GM19463 (cell line): Measurements from ENCODE around the gene CHCHD6.
A peak's percentile ranks its signal among the peaks of the same experiment; 100 is the strongest.

Experiments used
- ATAC-seq: cut with Tn5 transposase; IDR thresholded peaks from one replicate; pipeline ENCODE4 v1.9.1; 2021; ENCODE audit warnings: mild to moderate bottlenecking, moderate library complexity; ENCODE audit not compliant: unreplicated experiment

The CHCHD6 gene, protein sequence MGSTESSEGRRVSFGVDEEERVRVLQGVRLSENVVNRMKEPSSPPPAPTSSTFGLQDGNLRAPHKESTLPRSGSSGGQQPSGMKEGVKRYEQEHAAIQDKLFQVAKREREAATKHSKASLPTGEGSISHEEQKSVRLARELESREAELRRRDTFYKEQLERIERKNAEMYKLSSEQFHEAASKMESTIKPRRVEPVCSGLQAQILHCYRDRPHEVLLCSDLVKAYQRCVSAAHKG

DNA sequence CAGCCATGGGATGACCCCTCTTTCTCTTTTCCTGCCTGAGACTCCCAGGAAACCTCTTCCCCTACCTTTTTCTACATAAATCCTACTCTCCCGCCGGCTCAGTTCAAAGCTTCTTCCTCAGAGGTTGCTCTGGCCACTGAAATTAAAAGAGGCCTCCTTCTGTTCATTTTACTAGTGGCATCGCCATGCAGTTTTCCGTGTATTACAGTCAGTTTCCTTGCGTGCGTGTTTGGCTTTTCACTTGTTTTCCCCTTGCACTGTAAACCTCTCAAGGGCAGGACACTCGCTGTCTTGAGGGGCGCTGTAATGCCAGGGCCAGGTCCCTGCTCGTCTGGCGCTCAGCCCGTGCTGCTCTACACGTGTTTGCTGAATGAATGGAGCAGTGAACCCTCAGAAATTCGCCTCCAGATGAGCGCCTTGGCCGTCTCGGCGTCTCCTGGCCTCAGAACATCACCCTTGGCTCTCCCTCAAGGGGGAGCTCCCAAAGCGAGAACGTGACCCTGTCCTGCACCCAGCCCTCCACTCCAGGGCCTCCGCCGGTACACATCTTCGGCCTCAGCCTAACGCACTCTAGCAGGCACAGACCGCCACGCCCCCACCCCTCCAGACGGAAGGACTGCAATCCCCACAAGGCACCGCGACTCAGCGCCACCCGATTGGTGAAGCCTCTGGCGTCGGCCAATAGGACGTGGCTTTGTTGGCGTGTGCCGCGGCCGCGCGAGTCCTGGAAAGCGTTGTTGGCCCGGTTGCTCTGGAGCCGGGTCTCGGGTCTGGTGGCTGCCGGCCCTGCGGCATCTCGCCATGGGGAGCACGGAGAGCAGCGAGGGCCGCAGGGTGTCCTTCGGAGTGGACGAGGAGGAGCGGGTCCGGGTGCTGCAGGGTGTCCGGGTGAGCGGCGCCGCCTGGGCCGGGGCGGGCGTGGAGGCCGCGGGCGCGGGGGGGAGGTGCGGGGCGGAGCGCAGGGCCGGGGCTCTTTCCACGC is at the start of gene CHCHD6:
TSS of gene CHCHD6 (plus strand) at position 729 of the 982 bp plus-strand sequence. CDS start at position 802, 73 bp downstream.
- peak; percentile 98 for ATAC-seq

DNA sequence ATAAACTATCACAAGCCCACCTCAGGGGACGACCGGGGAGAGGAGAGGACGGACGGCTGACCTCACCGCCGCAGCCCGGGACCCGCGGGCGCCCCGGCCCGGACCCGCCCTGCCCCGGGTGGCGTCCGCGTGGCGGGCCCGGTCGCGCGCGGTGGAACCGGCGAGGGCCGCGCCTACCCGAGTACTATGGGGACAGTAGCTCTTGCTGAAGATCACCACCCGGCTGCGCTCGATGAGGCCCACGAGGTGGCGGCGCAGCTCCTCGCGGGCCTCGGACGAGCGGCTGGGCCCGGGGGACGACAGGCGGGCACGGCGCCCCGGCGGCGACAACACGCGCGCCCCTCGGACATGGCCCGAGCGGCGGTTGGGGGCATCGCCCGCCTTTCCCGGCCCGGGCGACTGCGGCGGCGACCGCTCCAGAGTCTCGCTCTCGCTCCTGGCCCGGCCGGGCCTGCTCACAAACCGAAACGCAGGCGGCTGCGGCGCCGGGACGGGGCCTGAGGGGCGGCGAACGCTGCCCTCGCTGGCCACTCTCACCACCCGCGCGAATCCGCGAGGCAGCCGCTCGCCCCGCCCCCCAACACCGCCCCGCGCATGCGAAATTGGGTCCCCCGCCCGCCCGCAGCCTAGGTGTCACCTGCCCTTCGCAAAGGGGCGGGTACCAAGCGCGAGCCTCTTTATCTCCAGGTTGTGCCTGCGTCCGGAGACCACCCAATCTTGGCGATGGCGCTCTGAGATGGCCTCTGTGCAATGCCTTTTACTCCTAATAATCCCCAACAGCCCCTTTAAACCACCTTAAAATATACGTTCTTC is 49.3 kb upstream of the CHCHD6 start, which contains the start of gene TXNRD3:
TSS of gene TXNRD3 (minus strand) at position 554 of the 813 bp plus-strand sequence.
- no peak for ATAC-seq

DNA sequence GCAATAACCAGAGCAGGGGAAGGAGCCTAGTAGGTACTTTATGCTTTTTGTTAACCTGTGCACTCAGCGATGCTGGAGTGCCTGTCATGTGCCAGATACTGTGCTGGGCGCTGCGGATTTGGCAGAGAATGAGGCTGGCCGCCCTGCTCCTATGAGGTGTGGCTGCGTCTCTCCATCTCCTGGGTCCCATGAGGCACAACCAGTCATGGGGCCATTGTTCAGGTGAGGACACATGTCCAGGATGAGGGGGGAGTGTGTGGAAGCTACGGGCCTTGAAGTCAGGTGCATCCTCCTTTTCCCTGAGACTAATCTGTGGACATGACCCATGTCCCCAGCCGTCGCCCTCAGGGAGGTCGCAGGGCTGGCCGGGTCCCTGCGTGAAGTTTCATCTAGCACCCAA is 48.2 kb upstream of the CHCHD6 start:
- no peak for ATAC-seq

DNA sequence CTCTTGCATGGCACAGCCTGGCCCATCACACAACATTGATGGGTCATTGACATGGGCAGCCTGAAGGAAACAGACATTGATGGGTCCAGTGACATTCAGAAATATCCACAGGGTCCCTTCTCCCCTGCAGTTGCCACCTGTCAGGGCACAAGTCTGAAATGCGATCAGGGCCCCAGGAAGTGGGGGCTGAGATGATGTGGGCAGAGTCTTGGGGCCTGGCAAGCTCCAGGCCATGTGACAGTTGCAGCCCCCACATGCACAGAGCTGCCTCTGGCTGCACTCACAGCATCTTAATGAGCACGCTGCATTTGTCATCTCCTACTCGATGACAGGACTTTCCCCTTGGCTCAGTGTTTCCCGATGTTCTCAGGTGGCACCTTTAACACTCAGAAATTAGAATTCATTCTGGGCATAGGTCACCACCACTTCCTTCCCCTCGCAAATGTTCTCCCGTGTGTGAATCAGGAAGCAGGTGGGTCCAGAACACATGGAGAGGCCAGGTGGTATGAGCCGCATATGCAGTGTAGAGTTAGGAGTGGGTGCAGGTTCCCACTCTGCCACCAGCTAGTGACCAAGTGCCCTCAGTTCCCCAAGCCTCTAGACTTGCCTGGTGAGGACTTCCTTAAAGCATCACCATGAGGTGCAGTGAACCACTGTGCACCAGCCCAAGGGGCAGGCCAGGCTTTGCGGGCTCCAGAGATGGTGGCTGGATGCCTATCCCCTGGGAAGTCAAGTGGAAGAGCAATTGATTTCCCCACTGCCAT is 47.5 kb upstream of the CHCHD6 start:
- ATAC-seq, result no peak

DNA sequence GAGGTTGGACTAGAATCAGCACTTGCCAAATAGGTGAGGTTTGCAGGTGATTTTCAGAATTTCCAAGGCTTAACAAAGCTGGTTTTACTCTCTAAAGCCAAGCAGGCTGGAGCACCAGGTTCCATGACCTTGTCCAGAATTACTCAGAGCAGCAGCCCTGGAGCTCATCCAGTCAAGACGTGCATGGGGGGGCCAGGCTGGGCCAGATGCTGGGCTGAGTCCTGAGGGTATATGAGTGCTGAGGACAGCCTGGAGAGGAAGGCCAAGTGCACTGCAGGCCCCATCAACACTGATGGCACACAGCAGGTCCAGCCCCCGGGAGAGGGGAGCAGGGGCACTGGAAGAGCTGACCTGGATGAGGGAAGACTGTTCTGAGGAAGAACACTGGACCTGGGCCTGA is 46.1 kb upstream of the CHCHD6 start:
- ATAC-seq, result no peak

DNA sequence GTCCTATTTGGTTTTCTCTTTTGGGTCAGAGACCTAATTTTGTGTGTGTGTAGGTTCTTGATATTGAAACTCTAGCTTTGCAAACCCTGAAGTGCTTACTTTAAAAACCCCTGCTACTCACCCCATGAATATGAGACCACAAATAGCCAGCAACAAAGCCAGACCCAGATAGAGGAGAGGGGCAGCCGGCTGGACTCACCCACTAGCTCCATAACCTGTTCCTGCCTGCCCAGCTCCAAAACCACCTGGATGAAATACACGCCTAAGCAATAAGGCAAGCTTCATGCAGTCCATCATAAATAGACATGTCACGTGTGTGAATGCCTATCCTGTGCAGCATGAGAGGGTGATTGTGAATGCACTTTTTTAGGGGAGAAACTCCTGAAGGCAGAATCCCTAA is 45.5 kb upstream of the CHCHD6 start:
- ATAC-seq, result no peak

DNA sequence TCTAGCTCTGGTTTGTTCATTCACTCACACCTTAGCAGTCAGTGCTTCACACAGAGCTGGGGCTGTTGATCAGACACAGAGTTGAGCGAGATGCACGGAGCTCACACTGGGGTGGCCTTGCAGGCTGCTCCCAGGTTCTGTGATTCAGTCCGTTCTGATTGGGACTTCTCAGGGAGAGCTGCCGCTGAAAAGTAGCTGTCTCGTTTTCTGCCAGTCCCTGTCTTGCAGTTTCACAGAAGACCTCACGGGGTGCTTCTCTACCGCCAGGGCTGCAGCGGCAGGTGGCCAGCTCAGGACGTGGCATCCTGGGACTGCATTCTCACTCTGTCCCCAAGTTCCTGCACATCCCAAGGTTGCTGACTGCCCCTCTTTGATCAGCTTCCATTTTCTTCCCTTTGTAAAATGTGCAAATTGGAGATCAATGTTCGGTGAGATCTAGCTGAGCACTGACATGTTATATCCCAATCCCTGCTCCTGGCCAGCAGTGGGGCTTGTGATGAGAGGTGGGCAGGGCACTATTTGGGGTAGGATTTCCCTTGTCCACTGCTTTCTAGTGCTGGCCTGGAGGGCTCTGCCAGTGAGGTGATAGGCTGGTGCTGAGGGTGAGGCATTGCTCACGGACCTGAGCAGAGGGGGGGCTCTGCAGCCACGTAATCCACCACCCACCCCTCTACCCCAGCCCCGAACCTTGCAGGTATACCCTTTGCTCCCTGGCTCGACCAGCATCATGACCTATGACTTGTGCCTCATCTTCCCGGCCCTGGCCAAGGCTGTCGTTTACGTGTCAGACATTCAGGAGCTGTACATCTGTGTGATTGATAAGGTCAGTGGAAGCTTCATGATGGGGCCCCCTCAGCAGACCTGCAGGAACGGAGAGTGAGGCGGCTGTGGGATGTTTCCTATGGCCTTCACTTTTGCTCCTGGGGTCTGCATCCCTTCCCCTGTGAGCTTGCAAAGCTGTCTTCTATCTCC is 43.8 kb upstream of the CHCHD6 start:
- no peak for ATAC-seq

DNA sequence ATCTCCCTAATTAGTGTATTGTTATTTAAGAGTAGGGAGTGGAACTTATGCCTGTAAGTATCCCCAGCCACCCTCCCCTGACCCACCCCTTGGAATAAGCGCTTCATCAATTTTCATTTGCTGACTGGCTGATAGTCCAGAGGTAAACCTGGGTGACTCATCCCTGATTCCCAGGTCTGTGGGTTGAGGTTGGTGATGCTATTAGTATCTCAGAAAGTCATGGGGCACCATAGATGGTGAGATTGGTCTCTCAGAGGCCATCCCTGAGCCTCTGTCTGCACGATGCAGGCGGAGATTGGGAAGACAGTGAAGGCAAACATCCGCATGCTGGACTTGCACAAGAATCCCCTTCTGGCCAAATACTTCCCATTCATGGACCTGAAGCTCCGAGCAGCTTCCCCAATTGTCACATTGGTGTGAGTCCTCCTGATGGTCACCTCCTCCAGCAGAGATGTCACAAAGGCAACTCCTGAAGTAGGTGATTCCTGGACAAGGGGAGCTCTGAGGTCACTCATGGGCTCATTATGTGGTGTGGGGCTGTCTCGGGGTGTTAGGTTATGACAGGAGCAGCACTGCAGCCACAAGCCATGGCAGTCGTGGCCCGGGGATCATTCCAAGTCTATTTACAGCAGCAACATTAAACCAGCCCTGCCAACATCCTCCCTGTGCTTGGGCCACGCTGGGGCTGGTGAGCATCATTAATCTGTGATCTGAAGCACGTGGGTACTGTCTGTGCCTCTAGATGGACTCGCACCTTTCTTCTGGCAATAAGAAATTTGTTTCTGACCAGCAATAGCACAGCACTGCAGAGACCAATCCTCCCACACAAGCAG is 42.3 kb upstream of the CHCHD6 start:
- ATAC-seq, result no peak

DNA sequence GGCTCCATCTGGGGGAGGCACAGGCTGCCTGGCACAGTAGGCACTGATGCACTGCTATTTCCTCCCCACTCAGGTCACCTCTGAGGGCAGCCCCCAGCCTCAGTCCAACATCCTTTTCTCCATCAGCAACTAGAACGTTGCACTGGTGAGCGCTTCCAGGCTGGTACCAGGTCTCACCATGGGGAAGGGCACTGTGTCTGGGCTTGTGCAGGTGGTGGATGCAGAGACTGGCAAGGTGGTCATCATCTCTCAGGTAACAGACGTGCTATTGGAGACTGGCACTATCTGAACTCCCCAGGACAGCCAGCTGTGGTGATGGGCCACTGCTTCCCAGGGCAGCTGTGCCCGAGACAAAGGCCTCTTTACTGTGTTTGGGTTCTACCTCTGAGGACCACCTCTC is 40.8 kb upstream of the CHCHD6 start:
- ATAC-seq, result no peak

DNA sequence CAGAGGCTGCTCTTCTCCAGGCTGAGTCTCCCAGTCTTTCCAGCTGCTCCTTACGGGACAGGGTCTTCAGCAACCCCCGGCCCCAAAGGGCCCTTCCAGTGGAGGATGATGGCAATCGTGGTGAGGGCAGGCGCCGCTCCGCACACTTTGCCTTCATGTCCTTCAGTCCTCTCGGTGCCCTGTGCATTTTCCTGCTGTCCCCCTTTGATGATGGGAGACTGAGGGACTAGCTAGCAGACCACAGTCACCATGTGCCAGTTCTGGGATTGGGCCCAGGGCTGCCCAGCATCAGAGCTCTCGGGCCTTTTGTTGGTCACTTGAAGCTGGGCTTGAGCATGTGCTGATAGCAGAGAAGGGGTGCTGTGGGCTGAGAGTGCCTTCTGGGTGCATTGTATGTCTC is 40.3 kb upstream of the CHCHD6 start:
- ATAC-seq, result no peak

DNA sequence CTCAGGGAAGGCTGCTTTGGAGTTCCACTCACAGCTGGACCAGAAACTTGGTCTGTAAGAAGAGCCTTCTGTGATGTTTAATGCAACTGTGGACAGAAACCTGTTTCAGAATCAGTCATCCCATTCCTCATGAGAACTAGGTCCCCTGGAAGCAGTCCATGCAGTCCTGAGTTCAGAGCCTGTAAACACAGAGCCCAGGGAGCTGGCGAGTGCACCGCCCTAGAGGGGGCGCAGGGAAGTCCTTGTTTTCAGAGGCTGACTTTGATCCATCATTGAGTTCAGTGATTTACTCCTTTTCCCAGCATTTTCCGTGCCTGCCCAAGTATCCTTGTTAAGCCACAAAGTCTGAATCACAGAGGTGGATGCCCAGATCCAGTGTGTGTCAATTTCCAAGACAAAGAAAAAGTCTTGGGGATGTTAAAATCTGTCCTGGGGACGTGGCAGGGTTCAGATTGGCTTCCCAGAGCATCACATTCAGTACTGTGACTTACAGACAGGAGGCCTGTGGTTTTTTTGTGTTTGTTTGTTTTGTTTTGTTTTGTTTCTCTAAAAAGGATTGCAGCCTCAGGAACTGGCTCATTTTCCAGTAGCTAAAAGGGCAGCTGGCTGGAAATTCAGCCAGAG is 39.3 kb upstream of the CHCHD6 start:
- no peak for ATAC-seq

DNA sequence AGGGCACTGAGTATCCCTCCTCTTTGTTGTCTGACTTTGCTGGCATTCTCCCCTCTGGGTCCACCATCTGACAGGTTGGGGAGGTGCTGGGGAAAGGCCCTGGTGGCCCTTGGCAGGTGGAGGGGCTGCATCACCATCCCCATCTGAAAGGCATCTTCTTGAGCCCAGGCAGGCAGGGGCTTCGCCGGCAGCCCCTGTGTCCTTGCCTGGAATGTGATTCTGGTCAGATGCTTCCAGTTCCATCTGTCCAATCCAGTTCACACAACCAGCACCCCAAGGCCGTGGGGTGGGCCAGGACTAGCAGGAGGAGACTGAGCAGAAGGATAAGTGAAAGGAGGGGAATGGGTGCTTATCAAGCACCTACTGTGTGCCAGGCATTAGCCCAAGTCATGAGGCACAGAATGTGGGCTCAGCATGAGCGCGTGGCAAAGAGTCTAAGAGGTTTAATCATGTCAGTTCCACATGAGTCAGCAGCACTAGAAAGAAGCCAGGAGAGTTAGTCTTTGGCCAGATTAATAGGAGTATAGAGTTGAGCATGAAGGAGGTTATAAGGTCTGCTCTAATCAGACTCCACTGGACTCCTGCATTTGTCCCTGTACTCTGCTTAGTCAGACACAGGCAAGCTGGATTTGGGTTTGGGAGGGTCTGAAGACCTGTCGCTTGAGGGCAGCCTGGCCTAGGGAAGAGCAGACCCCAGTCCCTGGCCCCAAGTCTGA is 38.7 kb upstream of the CHCHD6 start:
- no peak for ATAC-seq

DNA sequence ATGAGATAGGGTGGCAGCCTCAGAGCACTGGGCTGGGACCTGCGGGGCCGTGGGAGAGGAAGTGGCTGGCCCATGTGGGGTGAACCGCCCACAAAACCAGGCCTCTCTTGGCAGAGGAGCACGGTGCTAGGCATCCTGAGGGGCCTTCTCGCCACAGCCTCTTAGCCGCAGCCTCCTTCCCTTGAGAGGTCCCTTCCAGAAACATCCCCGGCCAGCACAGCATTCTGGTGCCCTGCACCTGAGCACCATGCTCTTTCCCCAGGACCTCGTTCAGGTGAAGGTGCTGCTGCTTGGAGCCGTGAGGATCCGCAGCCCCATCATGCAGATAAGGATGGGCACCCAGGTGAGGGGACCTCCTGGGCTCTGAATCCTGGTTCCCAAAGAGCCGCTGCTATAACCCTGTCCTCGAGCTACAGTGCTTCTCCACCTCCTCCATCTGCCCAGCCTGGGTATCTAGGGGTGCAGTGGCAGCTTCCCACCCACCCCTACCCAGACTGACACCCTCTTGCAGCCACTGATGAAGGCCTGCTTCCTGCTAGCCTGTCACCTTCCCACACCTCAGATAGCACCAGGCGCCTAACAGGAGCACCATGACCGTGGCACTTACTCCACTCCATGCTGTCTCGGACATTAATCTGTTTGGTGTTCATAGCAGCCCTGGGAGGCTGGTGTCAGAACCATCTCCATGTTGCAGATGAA is 37.9 kb upstream of the CHCHD6 start:
- ATAC-seq, result no peak

DNA sequence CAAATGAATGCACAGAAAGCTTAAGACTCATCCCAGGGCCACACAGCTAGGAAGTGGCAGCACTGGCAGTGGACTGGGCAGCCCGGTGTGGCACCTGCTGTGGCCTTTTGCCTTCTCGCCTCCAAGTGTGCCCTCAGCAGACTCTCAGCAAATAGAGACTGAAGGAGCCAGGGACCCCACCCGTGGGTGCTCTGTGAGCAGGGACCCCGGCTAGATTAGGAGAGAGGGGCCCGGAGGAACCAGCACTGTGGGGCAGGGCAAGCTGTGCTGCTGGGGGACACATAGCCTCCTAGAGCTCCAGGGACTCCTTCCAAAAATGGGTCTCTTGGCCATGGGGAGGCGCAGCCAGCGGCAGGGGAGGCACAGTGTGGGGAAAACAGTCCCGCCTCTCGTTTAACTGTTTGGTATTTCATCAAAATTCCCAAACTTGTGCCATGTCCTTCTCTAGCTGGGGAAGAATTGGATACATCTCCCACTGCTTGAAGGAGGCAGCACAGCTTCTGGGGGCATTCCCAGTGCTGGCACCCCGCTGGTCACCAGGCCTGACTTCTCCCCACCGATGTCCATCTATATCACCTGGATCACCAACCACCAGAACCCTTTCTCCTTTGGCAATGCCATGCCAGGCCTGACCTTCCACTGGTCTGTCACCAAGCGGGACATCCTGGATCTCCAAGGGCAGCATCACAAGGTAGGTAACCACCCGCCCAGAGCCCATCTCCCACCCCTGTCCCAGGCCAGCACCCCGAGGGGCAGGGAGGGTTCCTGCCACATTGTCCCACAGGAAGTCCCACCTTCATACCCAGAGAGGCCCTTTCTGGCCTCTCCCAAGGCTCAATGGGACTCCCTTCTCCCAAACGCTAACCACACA is 37.1 kb upstream of the CHCHD6 start:
- ATAC-seq, result no peak

DNA sequence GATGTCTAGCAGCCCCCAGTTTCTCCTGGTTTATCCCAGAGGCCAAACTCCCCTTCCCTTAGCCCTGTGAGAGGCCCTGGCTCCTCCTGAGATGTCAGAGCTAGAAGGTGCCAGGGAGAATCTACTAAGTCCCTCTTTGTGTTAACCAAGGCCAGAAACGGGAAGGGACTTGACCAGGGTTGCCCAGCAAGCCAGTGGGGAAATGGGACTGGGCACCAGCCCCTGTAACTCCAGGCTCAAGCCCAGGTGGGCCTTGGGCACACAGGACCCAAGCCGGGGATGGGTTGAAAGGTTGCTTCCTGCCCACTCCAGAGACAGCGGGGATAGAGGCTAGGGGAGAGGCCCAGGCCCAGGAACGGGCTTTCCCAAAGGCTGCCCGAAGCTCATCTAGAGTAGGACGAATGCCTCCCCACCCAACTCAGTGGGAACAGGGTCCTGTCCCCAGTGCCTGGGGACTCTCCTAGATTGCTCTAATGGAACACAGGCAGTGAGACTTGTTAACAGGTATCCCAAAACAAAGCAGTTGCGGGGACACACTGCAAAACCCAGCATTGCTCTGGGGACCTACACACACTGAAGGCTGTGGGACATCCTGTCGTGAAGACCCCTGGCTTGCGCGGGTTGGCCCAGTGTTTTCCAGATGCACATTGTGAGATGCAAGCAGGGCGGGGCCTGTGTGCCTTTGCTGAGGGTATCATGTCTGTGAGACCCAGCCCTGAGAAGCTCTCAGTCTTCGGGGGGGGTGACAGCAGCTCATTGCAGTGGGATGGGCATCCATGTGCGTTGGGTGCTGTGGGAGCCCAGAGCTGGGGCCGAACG is 36.2 kb upstream of the CHCHD6 start:
- ATAC-seq, result no peak
